HG03565 (cell line): ENCODE results near the gene NUDCD3.

ENCODE experiments used
- ATAC-seq: cut with Tn5 transposase; IDR thresholded peaks from one replicate; pipeline ENCODE4 v1.9.1; 2021; ENCODE audit warnings: mild to moderate bottlenecking, moderate library complexity; ENCODE audit not compliant: unreplicated experiment

The NUDCD3 gene

DNA sequence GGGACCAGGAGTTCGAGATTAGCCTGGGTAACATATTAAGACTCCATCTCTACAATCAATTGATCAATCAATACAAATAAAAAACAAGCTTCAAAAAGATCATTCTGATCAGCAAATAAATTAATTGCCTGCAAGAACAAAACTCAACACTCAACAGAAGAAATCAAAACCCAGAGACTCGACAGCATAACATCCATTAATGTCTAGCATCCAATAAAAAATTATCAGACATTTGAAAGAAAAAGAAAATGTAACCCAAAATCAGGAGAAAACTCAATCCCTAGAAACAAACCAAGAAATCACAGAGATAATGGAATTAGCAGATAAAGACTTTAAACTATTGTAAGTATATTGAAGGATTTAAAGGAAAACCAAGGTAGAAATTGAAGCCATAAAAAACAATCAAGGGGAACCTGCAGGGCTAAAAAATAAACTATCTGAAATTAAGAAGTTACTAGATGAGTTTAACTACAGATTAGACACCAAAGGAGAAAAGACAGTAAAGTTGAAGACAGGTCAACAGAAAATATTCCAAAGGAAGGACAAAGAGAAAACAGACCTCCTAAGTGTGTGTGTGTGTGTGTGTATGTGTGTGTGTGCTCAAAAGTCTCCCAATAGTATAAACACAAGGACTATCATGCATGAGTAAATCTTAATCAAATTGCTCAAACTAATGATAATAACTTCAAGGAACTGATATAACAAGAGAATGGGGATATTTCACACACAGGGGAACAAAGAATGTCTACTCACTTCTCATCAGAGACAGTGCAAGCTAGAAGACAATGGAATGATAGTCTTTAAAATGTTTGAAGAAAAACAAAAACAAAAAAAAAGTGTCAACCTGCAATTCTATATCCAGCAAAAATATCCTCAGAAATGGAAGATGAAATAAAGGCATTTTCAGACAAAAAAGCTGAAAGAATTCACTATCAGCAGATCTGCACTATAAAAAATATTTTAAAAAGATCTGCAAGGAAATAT is 7.7 kb downstream of the NUDCD3 start:
- ATAC-seq, result no peak

DNA sequence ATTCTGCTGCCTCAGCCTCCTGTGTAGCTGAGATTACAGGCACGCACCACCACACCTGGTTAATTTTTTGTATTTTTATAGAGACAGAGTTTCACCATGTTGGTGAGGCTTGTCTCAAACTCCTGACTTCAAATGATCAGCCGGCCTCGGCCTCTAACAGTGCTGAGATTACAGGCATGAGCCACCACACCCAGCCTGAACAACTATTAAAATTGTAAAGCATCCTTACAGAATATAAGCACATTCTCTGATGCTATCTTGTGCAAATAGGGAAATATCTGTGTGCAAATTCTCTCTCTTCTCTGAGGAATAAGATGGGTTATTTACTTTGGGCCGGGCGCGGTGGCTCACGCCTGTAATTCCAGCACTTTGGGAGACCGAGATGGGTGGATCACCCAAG is 12.5 kb downstream of the NUDCD3 start:
- no peak for ATAC-seq

DNA sequence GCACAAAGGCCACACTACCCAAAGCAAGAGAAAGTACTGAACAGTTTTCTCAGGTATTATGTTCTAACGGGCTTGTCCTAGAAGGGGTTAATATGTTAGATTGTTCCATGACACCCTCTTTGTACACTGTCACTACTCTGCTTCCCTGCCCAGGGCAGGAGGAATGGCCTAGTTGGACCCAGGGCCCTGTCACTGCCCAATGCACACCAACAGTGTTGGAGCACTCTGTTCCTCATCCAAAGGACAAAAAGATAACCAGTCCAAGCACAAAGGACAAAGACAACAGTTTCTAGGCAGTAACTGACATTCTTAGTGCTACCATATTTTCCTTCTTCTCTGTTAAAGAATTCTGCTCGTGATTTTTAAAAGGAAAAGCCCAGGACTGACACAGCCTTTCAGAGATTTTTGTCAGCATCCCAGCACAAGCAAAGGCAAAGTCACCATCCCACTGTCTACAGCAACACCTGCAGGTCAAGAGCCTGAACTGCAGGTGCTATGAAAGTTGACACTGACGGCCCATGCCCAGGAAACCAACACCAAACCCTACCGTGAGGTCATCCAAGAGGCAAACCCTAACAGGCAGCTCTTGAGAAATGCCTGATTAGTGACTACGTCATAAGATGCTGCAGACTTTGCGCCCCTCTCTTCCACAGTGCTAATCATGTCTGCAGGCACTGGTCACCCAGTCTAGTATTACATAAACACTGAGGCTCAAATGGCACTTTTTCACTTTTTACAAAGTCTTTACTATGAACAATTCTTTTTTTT is 13.2 kb downstream of the NUDCD3 start:
- peak; percentile 87 for ATAC-seq

DNA sequence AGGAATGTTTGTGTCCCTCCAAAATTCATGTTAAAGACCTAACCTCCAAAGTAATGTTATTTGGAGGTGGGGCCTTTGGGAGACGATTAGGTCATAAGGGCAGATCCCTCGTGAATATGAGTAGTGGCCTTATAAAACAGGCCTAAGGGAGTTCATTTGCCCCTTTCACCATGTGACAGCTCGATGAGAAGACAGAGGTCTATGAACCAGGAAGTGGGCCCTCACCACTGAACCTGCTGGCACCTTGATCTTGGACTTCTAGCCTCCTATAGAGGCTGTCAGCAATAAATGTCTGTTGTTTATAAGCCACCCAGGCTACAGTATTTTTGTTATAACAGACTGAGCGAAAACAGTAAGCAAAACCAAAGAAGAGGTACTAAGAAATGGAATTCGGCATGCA is 14.1 kb downstream of the NUDCD3 start:
- no peak for ATAC-seq

DNA sequence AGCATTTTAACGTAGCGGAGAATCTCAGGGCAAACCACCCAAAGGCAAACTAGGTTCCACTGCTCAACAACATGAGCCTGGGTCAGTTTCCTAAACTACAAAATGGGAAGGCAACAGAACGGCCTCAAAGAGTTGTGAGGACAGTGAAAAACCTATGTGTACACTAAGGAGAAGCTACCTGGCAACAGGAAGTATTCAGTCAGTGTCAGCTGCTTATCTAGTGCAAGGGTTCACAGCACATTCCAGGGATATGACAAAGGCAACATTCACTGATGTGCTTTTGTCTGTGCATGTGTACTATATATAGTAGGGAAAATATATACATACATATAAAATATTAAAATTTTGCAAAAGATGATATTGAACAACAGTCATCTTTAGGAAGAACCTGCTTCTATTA is 17.2 kb downstream of the NUDCD3 start:
- ATAC-seq, result no peak

DNA sequence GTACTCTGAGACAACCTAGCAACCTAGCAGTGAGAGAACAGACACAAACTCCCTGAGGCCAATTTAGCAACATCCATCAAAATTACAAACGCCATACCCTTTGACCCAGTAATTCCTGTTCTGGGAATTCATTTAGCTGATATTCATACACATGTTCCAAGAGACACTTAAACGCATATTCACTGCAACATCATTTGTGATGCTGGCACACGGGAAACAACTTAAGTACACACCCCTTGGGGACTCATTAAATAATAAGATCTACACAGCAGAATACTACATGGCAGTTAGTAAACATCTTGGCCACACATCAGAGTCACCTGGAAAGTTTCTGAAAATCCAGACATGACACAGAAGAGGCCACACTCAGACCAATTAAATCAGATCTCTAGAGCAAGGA is 17.6 kb downstream of the NUDCD3 start:
- ATAC-seq, result no peak

DNA sequence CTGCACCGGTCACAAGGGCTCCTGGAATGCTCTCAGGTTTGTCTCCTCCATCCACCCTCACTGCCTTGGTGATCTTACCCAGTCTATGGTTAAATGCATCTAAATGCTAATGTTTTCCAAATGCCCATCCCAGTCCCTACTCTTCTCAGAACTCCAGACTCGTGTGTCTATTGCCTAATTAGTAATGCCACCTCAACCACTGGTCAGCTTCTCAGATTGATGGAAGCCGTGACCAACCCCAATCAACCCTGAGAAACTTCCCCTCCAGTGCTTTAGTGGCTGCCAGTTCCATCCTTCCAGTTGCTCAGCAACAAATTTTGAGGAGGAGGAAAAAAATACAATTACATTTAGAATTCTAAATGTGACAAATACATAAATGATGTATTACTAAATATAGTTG is 18.6 kb downstream of the NUDCD3 start:
- ATAC-seq, result no peak

DNA sequence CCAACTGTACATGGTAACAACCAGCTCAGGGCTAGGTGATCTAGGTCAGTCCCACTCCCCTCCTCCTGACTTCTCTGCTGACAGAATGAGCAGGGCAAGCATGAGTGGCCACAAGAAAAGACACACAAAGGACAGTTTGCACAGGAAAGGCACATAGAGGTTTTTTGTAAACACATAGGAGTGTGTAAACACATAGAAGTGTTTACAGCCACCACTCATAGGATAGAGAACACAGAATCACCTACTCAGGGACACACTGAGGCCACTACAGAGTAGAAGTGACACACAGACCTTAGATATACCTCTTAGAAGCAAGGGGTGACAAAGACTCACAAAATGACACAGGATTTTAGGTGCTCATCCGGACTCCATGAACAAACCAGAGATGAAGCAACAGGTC is 19.0 kb downstream of the NUDCD3 start:
- ATAC-seq, result no peak

DNA sequence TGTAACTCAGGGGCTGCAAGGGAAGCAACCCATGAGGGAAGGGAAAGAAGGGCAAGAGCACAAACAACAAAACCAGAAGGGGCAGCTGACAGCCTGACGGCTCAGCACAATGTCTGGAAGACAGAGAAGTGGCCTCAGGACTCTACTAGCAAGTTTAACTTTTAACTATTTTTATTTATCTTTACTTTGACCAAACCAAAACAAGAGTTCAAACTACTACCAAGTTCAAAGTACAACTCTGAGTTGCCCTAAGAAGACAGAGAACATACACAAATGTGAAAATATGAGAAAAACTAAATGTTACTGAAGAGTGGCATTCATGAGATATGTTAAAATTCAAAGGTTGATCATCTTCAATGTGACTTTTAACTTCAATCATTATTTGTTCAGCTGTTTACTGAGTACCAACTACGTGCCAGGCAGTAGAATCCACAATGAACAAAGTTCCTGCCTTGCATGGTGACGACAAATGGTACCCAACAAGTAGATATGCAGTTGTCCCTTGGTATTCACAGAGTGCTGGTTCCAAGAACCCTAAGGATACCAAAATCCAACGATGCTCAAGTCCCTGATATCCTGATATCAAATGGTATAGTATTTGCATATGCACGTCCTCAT is 19.7 kb downstream of the NUDCD3 start:
- no peak for ATAC-seq

DNA sequence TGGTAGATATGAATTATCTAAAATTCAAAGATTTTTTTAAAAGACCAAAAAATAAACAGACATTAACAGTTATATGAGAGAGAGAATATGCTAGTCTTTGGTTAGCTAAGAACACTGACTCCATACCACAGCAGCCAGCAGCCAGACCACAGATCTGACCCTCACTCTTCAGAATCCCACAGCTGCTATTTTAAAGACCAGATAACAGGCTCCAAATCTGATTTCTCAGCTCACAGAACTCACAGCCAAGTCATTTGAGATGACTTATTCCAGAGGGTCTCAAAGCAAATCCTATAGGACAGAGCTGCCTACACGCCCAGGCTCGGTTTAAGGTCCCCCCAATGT is 20.4 kb downstream of the NUDCD3 start:
- no peak for ATAC-seq

DNA sequence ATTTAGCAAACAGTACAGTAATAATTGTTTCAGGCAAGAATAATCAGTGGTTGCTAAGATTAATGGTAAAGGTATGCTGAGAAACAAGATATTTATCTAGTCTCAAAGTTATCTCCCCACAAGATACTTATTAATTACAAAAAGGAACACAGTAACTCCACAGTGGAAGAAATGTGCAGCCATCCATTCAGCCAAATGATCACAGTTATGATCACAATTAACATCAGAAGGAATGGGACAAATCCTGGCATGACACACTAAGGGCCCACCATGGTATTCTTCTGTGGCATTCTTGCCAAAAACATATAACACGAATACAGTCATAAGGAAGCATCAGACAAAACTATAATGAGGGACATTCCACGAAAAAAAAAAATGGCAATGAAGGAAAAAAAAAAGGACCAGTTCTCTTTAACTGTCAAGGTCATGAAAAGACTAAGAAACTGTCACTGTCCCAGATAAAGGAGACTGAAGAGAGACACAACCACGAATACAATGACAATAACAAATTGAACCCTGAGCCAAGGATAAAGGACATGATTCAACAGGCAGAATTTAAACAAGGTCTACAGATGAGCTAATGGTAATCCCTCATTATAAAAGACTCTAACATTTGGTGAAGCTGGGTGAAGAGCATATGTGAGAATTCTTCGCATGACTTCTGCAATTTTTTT is 20.9 kb downstream of the NUDCD3 start:
- no peak for ATAC-seq

DNA sequence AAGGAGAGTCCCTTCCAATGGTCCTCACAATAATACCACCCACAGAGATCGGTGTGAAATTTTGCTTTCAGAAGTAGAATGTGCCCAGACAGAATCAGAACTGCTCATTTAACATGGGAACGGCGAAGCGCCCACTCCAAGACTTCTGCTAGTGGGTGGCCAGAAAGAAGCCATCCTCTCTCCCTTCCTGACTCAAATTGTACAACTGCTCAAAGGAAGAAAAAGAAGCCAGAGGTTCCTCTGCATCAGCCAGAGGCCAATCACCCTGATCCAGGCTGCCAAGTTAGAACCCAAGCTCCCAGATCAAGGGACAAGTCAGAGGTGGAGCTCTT is 23.3 kb downstream of the NUDCD3 start:
- ATAC-seq, result no peak

DNA sequence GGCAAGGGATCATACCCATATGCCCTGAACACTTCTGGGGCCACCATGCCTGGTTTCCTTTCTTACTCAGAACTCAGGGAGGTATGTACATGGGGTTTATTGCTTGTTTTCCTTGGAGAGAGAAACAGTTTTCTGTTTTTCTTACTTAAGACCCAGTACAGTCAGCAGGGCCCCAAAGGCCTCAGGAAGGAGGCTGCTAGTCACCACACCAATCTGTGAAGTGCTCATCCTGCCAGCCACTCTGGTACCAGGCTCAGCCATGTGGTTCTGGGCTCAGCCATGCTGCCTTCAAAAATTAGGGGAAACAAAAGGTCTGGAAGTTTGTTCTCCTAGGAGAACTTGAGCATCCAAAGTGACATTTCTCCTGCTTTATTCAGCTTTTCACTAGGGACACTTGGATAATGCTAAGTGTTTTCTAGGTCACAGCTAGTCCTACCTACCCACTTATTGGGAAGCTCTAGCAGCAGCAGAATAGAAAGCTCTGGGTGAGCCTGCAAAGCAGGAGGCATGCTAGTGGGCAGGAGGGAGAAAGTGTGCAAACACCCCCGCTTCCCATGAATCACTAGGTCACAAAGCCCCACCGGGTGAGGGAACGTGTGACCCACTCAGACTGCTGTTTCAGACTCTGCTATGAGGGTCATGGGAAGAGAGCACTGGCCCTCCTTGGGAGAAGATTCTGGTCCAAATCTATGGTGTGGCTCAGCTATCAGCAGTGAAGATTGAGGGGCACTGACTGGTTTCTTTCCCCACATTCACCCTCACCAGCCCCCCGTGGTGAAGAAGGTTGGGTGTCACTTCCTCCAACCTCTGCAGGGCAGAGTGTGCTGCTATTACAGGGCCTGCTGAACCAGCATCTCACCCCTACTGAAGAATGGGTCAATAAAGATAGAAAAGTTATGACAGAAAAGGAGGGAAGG is 23.9 kb downstream of the NUDCD3 start:
- no peak for ATAC-seq

DNA sequence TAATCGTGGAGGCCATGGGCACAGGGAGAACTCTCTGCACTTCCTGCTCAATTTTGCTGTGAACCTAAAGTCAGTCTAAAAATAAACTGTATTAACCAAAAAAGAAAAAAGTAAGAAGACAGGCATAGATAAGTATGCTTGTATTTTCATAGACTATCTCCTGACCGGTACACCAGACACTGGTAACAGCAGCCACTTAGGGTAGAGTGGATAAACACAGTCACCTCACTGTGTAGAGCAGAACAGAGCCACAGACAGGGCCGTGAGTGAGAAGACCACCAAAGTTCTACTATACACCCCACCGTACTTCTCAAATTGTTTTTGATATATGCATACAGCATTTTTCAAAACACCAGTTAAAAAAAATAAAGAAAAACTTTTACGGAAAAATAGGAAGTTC is 25.0 kb downstream of the NUDCD3 start:
- no peak for ATAC-seq

DNA sequence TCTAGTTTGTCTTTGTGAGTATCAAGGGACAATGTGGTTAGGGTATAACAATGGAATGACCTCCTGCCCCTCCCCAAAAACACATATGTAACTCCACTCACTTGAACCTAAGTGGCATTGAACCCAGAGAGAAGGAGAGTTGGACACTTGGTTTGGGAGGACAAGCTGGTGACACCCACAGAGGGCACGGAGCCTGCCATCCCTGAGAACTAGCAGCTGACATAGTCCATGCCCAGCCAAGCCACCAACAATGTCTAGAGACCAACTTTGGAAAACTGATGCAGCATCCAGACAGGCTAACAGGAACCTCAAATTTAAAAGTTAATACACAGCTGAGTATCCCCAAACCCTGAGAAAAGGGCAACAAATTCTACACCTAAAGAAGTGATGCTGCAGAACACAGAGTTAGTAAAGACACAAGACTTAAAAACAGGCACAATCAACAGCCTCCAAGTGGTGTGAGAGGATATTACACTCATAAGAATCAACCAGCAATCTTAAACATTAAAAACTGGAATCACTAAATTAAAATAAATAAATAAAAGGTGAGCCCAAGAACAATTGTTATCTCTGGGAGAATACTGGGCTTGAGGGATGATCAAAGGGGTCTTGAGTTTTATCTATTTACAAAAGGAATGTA is 27.2 kb downstream of the NUDCD3 start:
- no peak for ATAC-seq

DNA sequence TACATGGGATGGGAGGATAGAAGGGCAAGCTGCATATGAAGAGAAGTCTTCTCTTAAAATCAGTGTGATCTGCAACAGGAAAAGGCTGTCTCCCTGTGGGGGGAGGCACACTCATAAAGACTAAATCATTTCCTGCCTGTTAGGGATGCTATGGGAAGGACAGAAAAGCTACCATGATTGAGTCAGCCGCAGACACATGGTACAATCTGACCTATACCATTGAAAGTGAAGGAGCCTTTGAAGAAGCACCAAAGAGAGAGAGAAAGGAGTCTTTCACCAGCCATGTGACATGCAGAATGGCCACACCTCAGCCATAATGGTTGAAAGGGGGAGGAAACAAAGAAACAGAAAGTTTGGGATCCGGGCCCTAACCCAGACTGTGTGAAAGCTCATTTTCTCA is 29.1 kb downstream of the NUDCD3 start:
- no peak for ATAC-seq

DNA sequence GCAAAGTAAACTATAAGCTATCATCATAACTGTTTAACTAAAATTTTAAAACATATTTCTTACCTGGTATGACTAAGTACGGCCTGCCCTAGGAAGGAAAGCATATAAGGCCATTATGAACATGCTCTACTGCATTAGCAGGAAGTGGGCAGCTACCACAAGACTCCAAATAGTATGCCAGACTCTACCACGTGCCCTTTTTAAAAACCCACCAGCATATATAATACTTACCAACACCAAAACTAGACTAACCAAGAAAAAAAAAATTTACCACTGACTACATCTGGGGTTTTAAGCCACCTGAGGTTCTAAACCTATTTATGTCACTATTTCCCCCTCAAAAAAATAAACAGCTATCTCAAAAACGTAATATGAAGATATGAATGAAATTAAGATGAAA is 30.1 kb downstream of the NUDCD3 start:
- peak; percentile 96 for ATAC-seq

DNA sequence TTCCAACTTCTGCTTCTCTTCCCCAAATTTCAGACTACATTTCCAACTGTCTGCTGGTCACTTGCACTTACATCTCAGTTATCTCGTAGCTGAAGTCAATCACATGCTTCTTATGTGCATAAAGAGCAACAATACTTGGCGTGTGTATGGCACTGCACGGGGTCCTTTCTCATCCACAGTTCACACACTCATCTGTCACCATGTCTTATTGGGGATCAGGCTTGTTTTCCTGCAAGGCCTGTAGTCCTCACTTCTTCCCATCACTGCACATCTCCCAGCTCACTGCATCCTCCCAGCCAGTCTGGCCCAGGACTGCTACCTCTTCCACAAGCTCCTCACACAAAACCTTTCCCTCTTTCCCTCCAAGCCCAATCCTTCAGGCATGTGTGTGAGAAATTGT is 35.3 kb downstream of the NUDCD3 start:
- ATAC-seq, result no peak

DNA sequence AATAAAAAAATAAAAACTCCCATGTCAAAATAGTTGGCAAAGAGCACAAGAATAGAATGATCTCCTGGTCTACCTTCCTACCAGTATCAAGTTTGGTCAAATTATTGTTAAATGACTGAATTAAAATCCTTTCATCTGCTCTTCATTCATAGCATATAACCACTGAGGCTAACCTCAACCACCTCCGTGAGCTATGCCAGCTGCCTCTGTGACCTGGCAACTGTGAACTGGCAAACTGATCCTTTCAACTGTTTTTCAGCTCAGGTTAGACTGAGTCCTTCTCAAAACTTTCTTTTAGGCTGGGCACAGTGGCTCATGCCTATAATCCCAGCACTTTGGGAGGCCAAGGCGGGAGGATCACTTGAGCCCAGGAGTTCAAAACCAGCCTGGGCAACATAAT is 36.1 kb downstream of the NUDCD3 start:
- ATAC-seq, result no peak

DNA sequence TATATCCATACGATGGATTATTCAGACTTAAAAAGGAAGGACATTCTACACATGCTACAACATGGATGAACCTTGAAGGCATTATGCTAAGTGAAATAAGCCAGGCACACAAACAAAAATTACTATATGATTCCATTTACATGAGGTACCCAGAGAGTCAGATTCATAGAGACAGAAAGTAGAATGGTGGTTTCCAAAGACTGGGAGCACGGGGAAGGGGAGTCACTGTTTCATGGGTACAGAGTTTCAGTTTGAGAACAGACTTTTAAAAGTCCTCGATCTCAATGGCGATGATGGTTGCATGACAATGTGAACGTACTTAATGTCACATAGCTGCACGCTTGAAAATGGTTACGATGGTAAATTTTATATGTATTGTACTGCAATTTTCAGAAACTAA is 39.3 kb downstream of the NUDCD3 start:
- ATAC-seq, result no peak
